ENCODE measurements around the gene CYP46A1.
A peak's percentile ranks its signal among the peaks of the same experiment; 100 is the strongest.

The CYP46A1 gene

GRCh38 chr14:99729991-99730875 lies 46.1 kb downstream of the CYP46A1 start:
- Histone ChIP-seq H2AFZ (ENCODE audit: low read length) (no peak overlapping the region), H3K36me3 (ENCODE audit: insufficient read depth, low read length) (no peaks in the 10 kb centered on the region), H4K20me1 (ENCODE audit: insufficient read depth, low read length) (no peaks in the 10 kb centered on the region), H3K4me3 (ENCODE audit: low read depth, low read length, poor library complexity, severe bottlenecking) (no peak overlapping the region), H3K9ac (ENCODE audit: low read length) (no peak overlapping the region), H3K27ac (ENCODE audit: low read depth, low read length, poor library complexity, severe bottlenecking) (no peak overlapping the region), H3K27me3 (ENCODE audit: insufficient read depth, low read length) (no peaks in the 10 kb centered on the region), H3K4me1 (ENCODE audit: insufficient read depth, low read length, severe bottlenecking) (no peaks in the 10 kb centered on the region), H3K9me2 (ENCODE audit: low read depth, low read length) (no peaks in the 10 kb centered on the region), H3K79me2 (ENCODE audit: insufficient read depth, low read length) (no peaks in the 10 kb centered on the region), H3K4me2 (ENCODE audit: low read length) (no peak overlapping the region), H3K9me3 (ENCODE audit: low read length) (no peaks in the 10 kb centered on the region), H3F3A (ENCODE audit: insufficient read depth, low read length) (no peaks in the 10 kb centered on the region)
- TF ChIP-seq EZH2 (IDR thresholded peaks at IDR 0.05; ENCODE audit: borderline replicate concordance, low read length), result no peak
- TF ChIP-seq CTCF (IDR thresholded peaks at IDR 0.05; ENCODE audit: low read length), result peak; percentile 71

- no peak overlapping the region for H3K4me2 ChIP-seq (ENCODE audit: low read length)
- H3K9ac ChIP-seq (ENCODE audit: low read length), result no peak overlapping the region
These were observed 46.9 kb downstream of the CYP46A1 start for GRCh38 chr14:99730876-99731546.

More at GRCh38 chr14:99730876-99731546, 46.9 kb downstream of the CYP46A1 start:
- H3K27me3 ChIP-seq (ENCODE audit: insufficient read depth, low read length), result no peaks in the 10 kb centered on the region
- no peak overlapping the region for H3K4me3 ChIP-seq (ENCODE audit: low read depth, low read length, poor library complexity, severe bottlenecking)
- no peak overlapping the region for H3K27ac ChIP-seq (ENCODE audit: low read depth, low read length, poor library complexity, severe bottlenecking)
- no peaks in the 10 kb centered on the region for H3F3A ChIP-seq (ENCODE audit: insufficient read depth, low read length)
- H2AFZ ChIP-seq (ENCODE audit: low read length), result no peak overlapping the region
- H3K4me1 ChIP-seq (ENCODE audit: insufficient read depth, low read length, severe bottlenecking), result no peaks in the 10 kb centered on the region
- H3K9me2 ChIP-seq (ENCODE audit: low read depth, low read length), result no peaks in the 10 kb centered on the region
- no peaks in the 10 kb centered on the region for H3K36me3 ChIP-seq (ENCODE audit: insufficient read depth, low read length)
- TF ChIP-seq CTCF (IDR thresholded peaks at IDR 0.05; ENCODE audit: low read length) (no peak), EZH2 (IDR thresholded peaks at IDR 0.05; ENCODE audit: borderline replicate concordance, low read length) (no peak)
- no peaks in the 10 kb centered on the region for H3K9me3 ChIP-seq (ENCODE audit: low read length)
- H4K20me1 ChIP-seq (ENCODE audit: insufficient read depth, low read length), result no peaks in the 10 kb centered on the region
- no peaks in the 10 kb centered on the region for H3K79me2 ChIP-seq (ENCODE audit: insufficient read depth, low read length)
